Panc1 (cell line): ENCODE results near the gene ANGPTL7. TPM values are rescaled to one million over a fixed set of nuclear protein-coding genes. Genes with fewer than 3 reads are reported as not detected.
A peak's percentile ranks its signal among the peaks of the same experiment; 100 is the strongest.

ENCODE experiments used
- ATAC-seq: fragments of 200-7000 bp; cut with Tn5 transposase; 2 replicates; pipeline ENCODE4 v1.9.1; 2020; ENCODE audit warnings: mild to moderate bottlenecking, moderate library complexity
- BruUV-seq: library from RNA; stranded (reverse); fragments of 400-500 nt; replicated peaks from 2 replicates; lab custom pipeline; 2021; lab: Mats Ljungman, UMichigan
- CTCF ChIA-PET: fragments of 300-600 bp; sonication (Branson Sonifier 250); formaldehyde crosslinking; loops from one replicate; lab custom pipeline; 2022; ENCODE audit warnings: antibody characterized with exemption; lab: Charles Lee
- POLR2A ChIA-PET: fragments of 300-600 bp; sonication (Branson Sonifier 250); formaldehyde crosslinking; loops from one replicate; lab custom pipeline; 2022; ENCODE audit warnings: antibody characterized with exemption; lab: Charles Lee
- DNase-seq: peaks from one replicate; pipeline ENCODE4 v3.0.0-alpha.2; 2010; ENCODE audit warnings: low read depth, low spot score
- H3K27ac ChIP-seq: 2 replicates; pipeline ENCODE4 v1.5.1; 2011; ENCODE audit warnings: mild to moderate bottlenecking, low read length, inconsistent platforms
- H3K27me3 ChIP-seq: fragments of 200-500 bp; sonication (Bioruptor generic); 2 replicates; pipeline ENCODE4 v1.6.0; 2014; ENCODE audit warnings: low read length, inconsistent platforms; ENCODE audit not compliant: control insufficient read depth, insufficient read depth
- H3K36me3 ChIP-seq: fragments of 200-500 bp; sonication (Bioruptor generic); 2 replicates; pipeline ENCODE4 v1.5.1; 2014; ENCODE audit warnings: inconsistent platforms, mild to moderate bottlenecking, low read length, moderate library complexity; ENCODE audit not compliant: control insufficient read depth, insufficient read depth
- H3K4me1 ChIP-seq: 2 replicates; pipeline ENCODE4 v1.5.1; 2011; ENCODE audit warnings: inconsistent platforms, mild to moderate bottlenecking, low read length, moderate library complexity; ENCODE audit not compliant: control insufficient read depth, insufficient read depth
- H3K4me3 ChIP-seq, 2 experiments: 2 replicates each; pipeline ENCODE4 v1.5.1; 2011 to 2012; ENCODE audit warnings: low read depth in 2 of 2, low read length in 2 of 2, mild to moderate bottlenecking in 2 of 2, inconsistent platforms in 1 of 2, moderate library complexity in 1 of 2
- H3K9me3 ChIP-seq: fragments of 200-500 bp; sonication (Bioruptor generic); 2 replicates; pipeline ENCODE4 v1.5.1; 2014; ENCODE audit warnings: low read depth, mild to moderate bottlenecking, inconsistent platforms, low read length, moderate library complexity; ENCODE audit not compliant: control insufficient read depth, insufficient read depth
- POLR2AphosphoS5 ChIP-seq: IDR thresholded peaks from 2 replicates; pipeline ENCODE4 v1.6.1; 2012; ENCODE audit warnings: mild to moderate bottlenecking, low read depth, low read length, moderate library complexity
- SIN3A ChIP-seq: IDR thresholded peaks from 2 replicates; pipeline ENCODE4 v1.6.1; 2012; ENCODE audit warnings: low read depth, mild to moderate bottlenecking, low read length, moderate library complexity, borderline replicate concordance; ENCODE audit not compliant: insufficient read depth
- TCF7L2 ChIP-seq: IDR thresholded peaks from 2 replicates; pipeline ENCODE4 v1.6.1; 2011; ENCODE audit warnings: mild to moderate bottlenecking, low read depth, low read length, inconsistent platforms
- in situ Hi-C: cut with HindIII; loops from 2 replicates; pipeline ENCODE4 v1.10.0; 2016; ENCODE audit warnings: low sequenced_read_pairs, low pct_unique_long_range_greater_than_20kb
- intact Hi-C: fragments of 100-400 bp; cut with micrococcal nuclease; formaldehyde crosslinking; loops from one replicate; pipeline ENCODE4 v1.10.0; 2022; ENCODE audit not compliant: unreplicated experiment
- total RNA-seq: library from RNA; stranded (reverse); gene quantifications from one replicate; pipeline ENCODE4 v1.2.1, GENCODE V29; 2021; ENCODE audit not compliant: unreplicated experiment
- TF ChIP-seq, protein P1 (sequence below), 2 experiments: IDR thresholded peaks; 2 replicates each; pipeline ENCODE4 v1.6.1; 2011 to 2012; ENCODE audit warnings: low read depth in 2 of 2, control low read depth in 1 of 2, low read length in 1 of 2, mild to moderate bottlenecking in 1 of 2, moderate library complexity in 1 of 2; ENCODE audit not compliant: insufficient read depth in 1 of 2
- TF ChIP-seq, protein P2 (sequence below): fragments of 450-650 bp; IDR thresholded peaks from 2 replicates; pipeline ENCODE4 v1.5.1; 2017; ENCODE audit warnings: mild to moderate bottlenecking

The ANGPTL7 gene
- total RNA-seq, 1 experiment from 2014 or later: not detected

DNA sequence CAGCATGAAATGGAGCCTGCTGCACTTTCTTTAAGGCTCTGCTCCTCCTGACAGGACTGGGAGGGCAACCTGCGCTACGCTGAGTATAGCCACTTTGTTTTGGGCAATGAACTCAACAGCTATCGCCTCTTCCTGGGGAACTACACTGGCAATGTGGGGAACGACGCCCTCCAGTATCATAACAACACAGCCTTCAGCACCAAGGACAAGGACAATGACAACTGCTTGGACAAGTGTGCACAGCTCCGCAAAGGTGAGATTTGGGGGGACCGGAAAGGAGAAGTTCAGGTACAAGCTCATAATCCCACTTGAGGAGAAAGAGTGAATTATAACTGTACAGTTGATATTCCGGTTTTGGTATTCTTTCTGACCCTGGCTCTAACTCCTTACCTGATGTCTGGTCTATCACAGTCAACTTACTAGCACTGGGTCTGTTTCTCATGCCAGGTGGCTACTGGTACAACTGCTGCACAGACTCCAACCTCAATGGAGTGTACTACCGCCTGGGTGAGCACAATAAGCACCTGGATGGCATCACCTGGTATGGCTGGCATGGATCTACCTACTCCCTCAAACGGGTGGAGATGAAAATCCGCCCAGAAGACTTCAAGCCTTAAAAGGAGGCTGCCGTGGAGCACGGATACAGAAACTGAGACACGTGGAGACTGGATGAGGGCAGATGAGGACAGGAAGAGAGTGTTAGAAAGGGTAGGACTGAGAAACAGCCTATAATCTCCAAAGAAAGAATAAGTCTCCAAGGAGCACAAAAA is 5.4 kb downstream of the ANGPTL7 start:
- Histone ChIP-seq H3K4me1 (no peaks in the 10 kb centered on the region), H3K27ac (no peak overlapping the region), H3K4me3 (no peak overlapping the region), H3K36me3 (peaks cover 10% of the 10 kb centered on the region; the same call in 1 of the 2 replicates), H3K27me3 (no peaks in the 10 kb centered on the region), H3K9me3 (no peaks in the 10 kb centered on the region)
- in situ Hi-C loops (no loop called here), intact Hi-C loops (no loop called here)
- ATAC-seq (no peak), DNase-seq (no peak)
- POLR2A ChIA-PET: no interaction called here
- TF ChIP-seq, protein P1, sequence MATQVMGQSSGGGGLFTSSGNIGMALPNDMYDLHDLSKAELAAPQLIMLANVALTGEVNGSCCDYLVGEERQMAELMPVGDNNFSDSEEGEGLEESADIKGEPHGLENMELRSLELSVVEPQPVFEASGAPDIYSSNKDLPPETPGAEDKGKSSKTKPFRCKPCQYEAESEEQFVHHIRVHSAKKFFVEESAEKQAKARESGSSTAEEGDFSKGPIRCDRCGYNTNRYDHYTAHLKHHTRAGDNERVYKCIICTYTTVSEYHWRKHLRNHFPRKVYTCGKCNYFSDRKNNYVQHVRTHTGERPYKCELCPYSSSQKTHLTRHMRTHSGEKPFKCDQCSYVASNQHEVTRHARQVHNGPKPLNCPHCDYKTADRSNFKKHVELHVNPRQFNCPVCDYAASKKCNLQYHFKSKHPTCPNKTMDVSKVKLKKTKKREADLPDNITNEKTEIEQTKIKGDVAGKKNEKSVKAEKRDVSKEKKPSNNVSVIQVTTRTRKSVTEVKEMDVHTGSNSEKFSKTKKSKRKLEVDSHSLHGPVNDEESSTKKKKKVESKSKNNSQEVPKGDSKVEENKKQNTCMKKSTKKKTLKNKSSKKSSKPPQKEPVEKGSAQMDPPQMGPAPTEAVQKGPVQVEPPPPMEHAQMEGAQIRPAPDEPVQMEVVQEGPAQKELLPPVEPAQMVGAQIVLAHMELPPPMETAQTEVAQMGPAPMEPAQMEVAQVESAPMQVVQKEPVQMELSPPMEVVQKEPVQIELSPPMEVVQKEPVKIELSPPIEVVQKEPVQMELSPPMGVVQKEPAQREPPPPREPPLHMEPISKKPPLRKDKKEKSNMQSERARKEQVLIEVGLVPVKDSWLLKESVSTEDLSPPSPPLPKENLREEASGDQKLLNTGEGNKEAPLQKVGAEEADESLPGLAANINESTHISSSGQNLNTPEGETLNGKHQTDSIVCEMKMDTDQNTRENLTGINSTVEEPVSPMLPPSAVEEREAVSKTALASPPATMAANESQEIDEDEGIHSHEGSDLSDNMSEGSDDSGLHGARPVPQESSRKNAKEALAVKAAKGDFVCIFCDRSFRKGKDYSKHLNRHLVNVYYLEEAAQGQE (IDR thresholded peaks at IDR 0.05; ENCODE audit: insufficient read depth in 1 of 2, low read depth in 2 of 2, low read length in 1 of 2): peak; percentile 79 to 85
- no peak for TF ChIP-seq SIN3A
- no TSS peak for BruUV-seq
- CTCF ChIA-PET: no interaction called here

DNA sequence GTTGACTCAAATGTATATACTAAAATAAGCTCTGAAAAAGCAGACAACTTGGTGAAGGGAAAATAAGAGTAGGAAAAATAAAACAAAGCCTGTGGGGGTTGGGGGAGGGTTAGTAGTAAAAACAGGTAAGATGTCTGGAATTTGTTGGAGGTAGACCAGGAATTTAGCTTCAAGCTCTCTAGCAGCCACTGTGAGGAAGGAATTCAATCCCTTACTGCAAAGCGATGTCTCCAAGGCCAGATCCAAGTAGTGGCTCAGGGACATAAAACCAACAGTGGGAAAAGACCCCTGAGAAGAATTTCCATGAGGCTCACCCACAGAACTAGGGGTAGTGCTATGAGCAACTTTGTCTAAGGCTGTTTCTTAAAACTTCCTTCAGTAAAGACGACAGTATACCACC is 7.8 kb downstream of the ANGPTL7 start:
- Histone ChIP-seq H3K27me3 (no peaks in the 10 kb centered on the region), H3K27ac (0 out of 2 replicates have a peak overlapping the region, but pooled peaks have one; percentile 3), H3K4me3 (no peak overlapping the region), H3K9me3 (no peaks in the 10 kb centered on the region), H3K36me3 (peaks cover 14% of the 10 kb centered on the region; the same call in 1 of the 2 replicates), H3K4me1 (no peaks in the 10 kb centered on the region)
- no peak for ATAC-seq
- ChIA-PET POLR2A (no interaction called here), CTCF (no interaction called here)
- intact Hi-C loops (no loop called here), in situ Hi-C loops (no loop called here)
- BruUV-seq: no TSS peak
- TF ChIP-seq, protein P2, sequence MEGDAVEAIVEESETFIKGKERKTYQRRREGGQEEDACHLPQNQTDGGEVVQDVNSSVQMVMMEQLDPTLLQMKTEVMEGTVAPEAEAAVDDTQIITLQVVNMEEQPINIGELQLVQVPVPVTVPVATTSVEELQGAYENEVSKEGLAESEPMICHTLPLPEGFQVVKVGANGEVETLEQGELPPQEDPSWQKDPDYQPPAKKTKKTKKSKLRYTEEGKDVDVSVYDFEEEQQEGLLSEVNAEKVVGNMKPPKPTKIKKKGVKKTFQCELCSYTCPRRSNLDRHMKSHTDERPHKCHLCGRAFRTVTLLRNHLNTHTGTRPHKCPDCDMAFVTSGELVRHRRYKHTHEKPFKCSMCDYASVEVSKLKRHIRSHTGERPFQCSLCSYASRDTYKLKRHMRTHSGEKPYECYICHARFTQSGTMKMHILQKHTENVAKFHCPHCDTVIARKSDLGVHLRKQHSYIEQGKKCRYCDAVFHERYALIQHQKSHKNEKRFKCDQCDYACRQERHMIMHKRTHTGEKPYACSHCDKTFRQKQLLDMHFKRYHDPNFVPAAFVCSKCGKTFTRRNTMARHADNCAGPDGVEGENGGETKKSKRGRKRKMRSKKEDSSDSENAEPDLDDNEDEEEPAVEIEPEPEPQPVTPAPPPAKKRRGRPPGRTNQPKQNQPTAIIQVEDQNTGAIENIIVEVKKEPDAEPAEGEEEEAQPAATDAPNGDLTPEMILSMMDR: no peak
- TF ChIP-seq SIN3A: no peak
- DNase-seq: no peak

DNA sequence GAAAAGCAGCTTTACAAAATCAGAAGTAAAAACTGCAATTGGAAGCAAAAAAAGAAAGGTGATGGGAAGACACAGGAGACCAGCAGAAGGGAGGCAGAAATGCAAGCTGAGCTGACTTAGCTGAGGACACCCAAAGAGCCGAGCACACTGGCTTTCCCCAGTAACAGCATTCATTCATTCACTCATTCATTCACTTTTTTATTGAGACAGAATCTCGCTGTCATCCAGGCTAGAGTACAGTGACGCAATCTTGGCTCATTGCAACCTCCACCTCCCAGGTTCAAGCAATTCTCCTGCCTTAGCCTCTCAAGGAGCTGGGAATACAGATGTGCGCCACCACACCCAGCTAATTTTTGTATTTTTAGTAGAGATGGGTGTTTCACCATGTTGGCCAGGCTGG is 8.2 kb downstream of the ANGPTL7 start:
- H3K36me3 ChIP-seq: peaks cover 14% of the 10 kb centered on the region; the same call in 1 of the 2 replicates
- no TSS peak for BruUV-seq
- CTCF ChIA-PET: interaction anchor here (0.9 kb wide), 1 partner anchor 160 kb away, joined by 3 read pairs; no protein-coding TSS in a partner anchor
- no peaks in the 10 kb centered on the region for H3K4me1 ChIP-seq
- intact Hi-C loops (no loop called here), in situ Hi-C loops (no loop called here)
- no peaks in the 10 kb centered on the region for H3K9me3 ChIP-seq
- ATAC-seq (no peak), DNase-seq (no peak)
- H3K27ac ChIP-seq: 0 out of 2 replicates have a peak overlapping the region, but pooled peaks have one; percentile 3
- TF ChIP-seq SIN3A (no peak), TCF7L2 (no peak), POLR2AphosphoS5 (no peak)
- TF ChIP-seq, protein P1 (IDR thresholded peaks at IDR 0.05; ENCODE audit: insufficient read depth in 1 of 2, low read depth in 2 of 2, low read length in 1 of 2): no peak
- TF ChIP-seq, protein P2: no peak
- POLR2A ChIA-PET: no interaction called here
- H3K4me3 ChIP-seq: no peak overlapping the region
- no peaks in the 10 kb centered on the region for H3K27me3 ChIP-seq
